IMR-90 (cell line): ENCODE results near the gene PCYT2. TPM values are rescaled to one million over a fixed set of nuclear protein-coding genes. Genes with fewer than 3 reads are reported as not detected.

Source experiments
- BHLHE40 ChIP-seq: fragments of 150-350 bp; IDR thresholded peaks from 2 replicates; pipeline ENCODE4 v1.6.1; 2016; ENCODE audit warnings: mild to moderate bottlenecking, low read depth, low read length
- CHD1 ChIP-seq: IDR thresholded peaks from 2 replicates; pipeline ENCODE4 v1.6.1; 2012; ENCODE audit warnings: low read depth, low read length, improper control_type of control experiment
- CTCF ChIP-seq: conservative IDR thresholded peaks from 2 replicates; pipeline ENCODE4 v1.5.1; 2012; ENCODE audit warnings: mild to moderate bottlenecking, low read depth, low read length, improper control_type of control experiment
- MAFK ChIP-seq: IDR thresholded peaks from 2 replicates; pipeline ENCODE4 v1.6.1; 2012; ENCODE audit warnings: low read depth, low read length, improper control_type of control experiment
- MXI1 ChIP-seq: IDR thresholded peaks from 2 replicates; pipeline ENCODE4 v1.6.1; 2012; ENCODE audit warnings: low read depth, mild to moderate bottlenecking, low read length, moderate library complexity, borderline replicate concordance
- RCOR1 ChIP-seq: IDR thresholded peaks from 2 replicates; pipeline ENCODE4 v1.6.1; 2012; ENCODE audit warnings: mild to moderate bottlenecking, low read length, improper control_type of control experiment; ENCODE audit not compliant: insufficient replicate concordance
- RFX5 ChIP-seq: IDR thresholded peaks from 2 replicates; pipeline ENCODE4 v1.8.0; 2012; ENCODE audit warnings: low read depth, mild to moderate bottlenecking, low read length, moderate library complexity
- polyA plus RNA-seq, 3 experiments: library from polyadenylated mRNA; depleted of rRNA; stranded (reverse); fragments of >200 nt; gene quantifications; 2 replicates each; pipeline ENCODE4 v1.2.3, GENCODE V29; 2012; ENCODE audit warnings: low replicate concordance in 1 of 3
- total RNA-seq: library from RNA; depleted of rRNA; stranded (reverse); fragments of >200 nt; gene quantifications from 2 replicates; pipeline ENCODE4 v1.2.3, GENCODE V29; 2012

The PCYT2 gene
- total and polyA plus RNA-seq, 2 of the 4 experiments (the other 2 are of a cell fraction), result 37.3 to 38.5 TPM

DNA sequence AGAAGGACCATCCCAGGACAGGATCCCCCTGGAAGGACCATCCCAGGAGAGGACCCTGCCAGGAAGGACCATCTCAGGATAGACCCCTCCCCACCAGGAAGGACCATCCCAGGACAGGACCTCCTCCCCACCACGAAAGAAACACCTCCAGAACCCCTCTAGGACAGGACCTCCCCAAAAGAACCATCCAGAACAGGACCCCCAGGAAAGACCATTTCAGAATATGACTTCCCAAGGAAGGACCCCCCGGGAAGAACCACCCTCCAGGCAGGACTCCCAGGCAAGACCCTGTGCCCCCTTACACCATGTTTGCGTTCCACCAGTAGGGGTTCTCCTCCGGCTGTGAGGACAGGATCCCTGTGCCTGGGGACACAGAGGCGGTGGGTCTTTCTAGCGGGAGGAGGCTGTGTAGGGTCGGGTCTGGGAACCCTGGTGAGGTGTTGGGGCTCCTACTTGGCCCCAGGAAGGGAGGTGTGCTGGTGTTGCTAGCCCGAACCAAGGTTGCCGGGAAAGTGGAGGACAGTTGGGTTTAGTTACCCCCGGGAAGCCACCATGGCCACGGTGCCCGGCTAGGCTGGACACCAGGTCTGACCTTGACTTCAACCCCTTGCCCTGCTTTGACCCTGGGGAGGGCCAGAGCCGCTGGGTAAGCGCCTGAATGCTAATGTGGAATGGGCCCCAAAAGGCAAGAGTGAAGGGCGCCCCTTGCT is 47.6 kb upstream of the PCYT2 start (continued):
- TF ChIP-seq CTCF (no peak), MXI1 (no peak), RFX5 (no peak), CHD1 (no peak), MAFK (no peak), BHLHE40 (no peak), RCOR1 (no peak)
